ENCODE results near the gene PPP2CA.
A peak's percentile ranks its signal among the peaks of the same experiment; 100 is the strongest.
"Not testable (repeated sequence)": the region's sequence is repeated elsewhere in the genome, so short reads cannot be mapped to it uniquely, and the experiment has no call there.

PPP2CA gene

DNA sequence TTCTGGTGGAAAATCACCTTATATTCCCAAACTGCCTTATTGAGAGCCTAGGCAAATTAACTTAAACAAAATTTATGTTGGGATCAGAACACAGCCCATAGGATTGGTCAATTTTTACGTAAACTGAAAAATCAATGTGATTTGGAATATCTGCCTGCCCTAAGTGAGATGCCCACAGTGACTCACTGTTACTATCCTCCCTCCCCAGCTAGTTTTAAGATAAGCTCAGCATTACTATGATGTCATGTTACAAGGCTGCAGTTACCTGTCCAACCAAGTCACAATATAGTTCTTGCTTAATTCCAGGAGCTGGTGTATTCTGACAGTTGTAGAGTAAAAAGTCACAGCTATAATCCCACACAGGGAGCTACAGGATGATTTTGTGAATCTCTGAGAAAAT is 72.2 kb downstream of the PPP2CA start:
- H2BK5ac ChIP-seq (ENCODE audit: low read depth, low read length, poor library complexity), result no peak overlapping the region
- no peaks in the 10 kb centered on the region for H3K79me2 ChIP-seq (ENCODE audit: control insufficient read depth, insufficient read depth, low read length, poor library complexity)
- peaks cover 2% of the 10 kb centered on the region for H3K9me3 ChIP-seq (ENCODE audit: insufficient read depth, low read depth, low read length)
- no peak overlapping the region for H3K4ac ChIP-seq (ENCODE audit: low read depth, low read length)
- H3K36me3 ChIP-seq (ENCODE audit: control insufficient read depth in 1 of 2, insufficient read depth in 2 of 2, low read length in 2 of 2), result peaks cover 11 to 45% of the 10 kb centered on the region in 2 experiments
- no peak overlapping the region for H4K8ac ChIP-seq (ENCODE audit: low read depth, low read length)
- H3K27ac ChIP-seq (ENCODE audit: low read depth, low read length), result no peak overlapping the region
- no peaks in the 10 kb centered on the region for H3K27me3 ChIP-seq (ENCODE audit: insufficient read depth, low read length)
- H3K9ac ChIP-seq (ENCODE audit: low read length), result no peak overlapping the region
- H3K23ac ChIP-seq (ENCODE audit: low read length), result no peak overlapping the region
- no peak overlapping the region for H4K12ac ChIP-seq (ENCODE audit: low read depth, low read length)
- no peaks in the 10 kb centered on the region for H3K4me1 ChIP-seq (ENCODE audit: control insufficient read depth in 1 of 2, insufficient read depth in 2 of 2, low read length in 2 of 2)
- no peak overlapping the region for H3K18ac ChIP-seq (ENCODE audit: low read length)
- no peak overlapping the region for H2AFZ ChIP-seq (ENCODE audit: insufficient read depth, low read length, poor library complexity)
- H3K79me1 ChIP-seq (ENCODE audit: low read length), result no peaks in the 10 kb centered on the region
- no peak overlapping the region for H2BK12ac ChIP-seq (ENCODE audit: low read length)
- no CpG with 5 or more reads among the region's 1 CpG for WGBS (ENCODE audit: extremely low coverage, insufficient coverage, insufficient read length)
- no peak overlapping the region for H3K4me2 ChIP-seq (ENCODE audit: low read length)
- H3K14ac ChIP-seq (ENCODE audit: low read length), result no peak overlapping the region
- peak in 1 of 2 donors; percentile 78 for DNase-seq
- H3K4me3 ChIP-seq (ENCODE audit: low read depth, low read length), result no peak overlapping the region
- H2BK120ac ChIP-seq (ENCODE audit: insufficient read depth, low read length, poor library complexity), result no peak overlapping the region
- H2AK5ac ChIP-seq (ENCODE audit: low read length), result no peak overlapping the region
- H4K91ac ChIP-seq (ENCODE audit: low read depth, low read length), result no peak overlapping the region

GRCh38 chr5:134153241-134153640 is 72.6 kb downstream of the PPP2CA start:
- no peaks in the 10 kb centered on the region for H3K27me3 ChIP-seq (ENCODE audit: insufficient read depth, low read length)
- whole genome bisulfite sequencing (ENCODE audit: extremely low coverage, insufficient coverage, insufficient read length), result no CpG with 5 or more reads among the region's 3 CpGs
- H3K9ac ChIP-seq (ENCODE audit: low read length), result no peak overlapping the region
- peaks cover 2% of the 10 kb centered on the region for H3K9me3 ChIP-seq (ENCODE audit: insufficient read depth, low read depth, low read length)
- no peaks in the 10 kb centered on the region for H3K4me1 ChIP-seq (ENCODE audit: control insufficient read depth in 1 of 2, insufficient read depth in 2 of 2, low read length in 2 of 2)
- no peaks in the 10 kb centered on the region for H3K79me1 ChIP-seq (ENCODE audit: low read length)
- no peak overlapping the region for H2AFZ ChIP-seq (ENCODE audit: insufficient read depth, low read length, poor library complexity)
- H2AK5ac ChIP-seq (ENCODE audit: low read length), result no peak overlapping the region
- H4K12ac ChIP-seq (ENCODE audit: low read depth, low read length), result no peak overlapping the region
- no peak overlapping the region for H3K23ac ChIP-seq (ENCODE audit: low read length)
- H2BK12ac ChIP-seq (ENCODE audit: low read length), result no peak overlapping the region
- H2BK120ac ChIP-seq (ENCODE audit: insufficient read depth, low read length, poor library complexity), result no peak overlapping the region
- H3K14ac ChIP-seq (ENCODE audit: low read length), result no peak overlapping the region
- no peak overlapping the region for H3K4ac ChIP-seq (ENCODE audit: low read depth, low read length)
- no peak overlapping the region for H4K91ac ChIP-seq (ENCODE audit: low read depth, low read length)
- H3K79me2 ChIP-seq (ENCODE audit: control insufficient read depth, insufficient read depth, low read length, poor library complexity), result no peaks in the 10 kb centered on the region
- H3K18ac ChIP-seq (ENCODE audit: low read length), result no peak overlapping the region
- peaks cover 12 to 43% of the 10 kb centered on the region in 2 experiments for H3K36me3 ChIP-seq (ENCODE audit: control insufficient read depth in 1 of 2, insufficient read depth in 2 of 2, low read length in 2 of 2)
- no peak overlapping the region for H3K4me2 ChIP-seq (ENCODE audit: low read length)
- H3K4me3 ChIP-seq (ENCODE audit: low read depth, low read length), result no peak overlapping the region
- no peak for DNase-seq
- H2BK5ac ChIP-seq (ENCODE audit: low read depth, low read length, poor library complexity), result no peak overlapping the region
- no peak overlapping the region for H4K8ac ChIP-seq (ENCODE audit: low read depth, low read length)
- no peak overlapping the region for H3K27ac ChIP-seq (ENCODE audit: low read depth, low read length)

- not testable (repeated sequence) for H3K4me3 ChIP-seq (ENCODE audit: low read depth, low read length); H3K27ac ChIP-seq (ENCODE audit: low read depth, low read length); H4K91ac ChIP-seq (ENCODE audit: low read depth, low read length); H4K12ac ChIP-seq (ENCODE audit: low read depth, low read length); H2AFZ ChIP-seq (ENCODE audit: insufficient read depth, low read length, poor library complexity); H3K14ac ChIP-seq (ENCODE audit: low read length); H3K9ac ChIP-seq (ENCODE audit: low read length); H4K8ac ChIP-seq (ENCODE audit: low read depth, low read length); H2AK5ac ChIP-seq (ENCODE audit: low read length); H3K79me1 ChIP-seq (ENCODE audit: low read length); H3K18ac ChIP-seq (ENCODE audit: low read length); DNase-seq; H3K23ac ChIP-seq (ENCODE audit: low read length); H2BK5ac ChIP-seq (ENCODE audit: low read depth, low read length, poor library complexity); H3K9me3 ChIP-seq (ENCODE audit: insufficient read depth, low read depth, low read length); H3K4ac ChIP-seq (ENCODE audit: low read depth, low read length); H2BK12ac ChIP-seq (ENCODE audit: low read length); H3K79me2 ChIP-seq (ENCODE audit: control insufficient read depth, insufficient read depth, low read length, poor library complexity); H3K4me2 ChIP-seq (ENCODE audit: low read length); H2BK120ac ChIP-seq (ENCODE audit: insufficient read depth, low read length, poor library complexity); H3K27me3 ChIP-seq (ENCODE audit: insufficient read depth, low read length); H3K4me1 ChIP-seq (ENCODE audit: control insufficient read depth in 1 of 2, insufficient read depth in 2 of 2, low read length in 2 of 2)
- no CpG with 5 or more reads among the region's 15 CpGs for WGBS (ENCODE audit: extremely low coverage, insufficient coverage, insufficient read length)
- peaks cover 14 to 43% of the 10 kb centered on the region in 2 experiments for H3K36me3 ChIP-seq (ENCODE audit: control insufficient read depth in 1 of 2, insufficient read depth in 2 of 2, low read length in 2 of 2)
Observed at GRCh38 chr5:134152173-134152832, 73.6 kb downstream of the PPP2CA start.

DNA sequence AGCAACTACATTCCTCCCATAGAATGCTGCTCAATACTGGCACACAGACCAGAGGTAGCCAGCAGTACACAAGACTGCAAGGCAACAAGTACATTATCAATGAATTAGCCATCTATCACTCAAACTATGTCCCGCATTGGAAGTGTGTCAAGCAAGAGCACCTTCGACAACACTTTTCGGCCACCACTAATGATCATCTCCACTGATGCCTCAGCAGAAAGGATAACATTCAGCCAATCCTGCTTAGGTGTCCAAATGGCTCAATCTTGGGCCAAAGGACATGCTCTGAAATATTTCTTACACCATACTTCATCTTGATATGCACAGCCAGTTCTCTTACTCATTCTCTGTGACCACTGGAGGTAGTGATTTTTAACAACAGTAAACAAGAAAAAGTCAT is 74.2 kb downstream of the PPP2CA start:
- H3K27me3 ChIP-seq (ENCODE audit: insufficient read depth, low read length), result no peaks in the 10 kb centered on the region
- no peaks in the 10 kb centered on the region for H3K79me1 ChIP-seq (ENCODE audit: low read length)
- no peak overlapping the region for H3K27ac ChIP-seq (ENCODE audit: low read depth, low read length)
- H4K91ac ChIP-seq (ENCODE audit: low read depth, low read length), result no peak overlapping the region
- H3K9me3 ChIP-seq (ENCODE audit: insufficient read depth, low read depth, low read length), result peaks cover 2% of the 10 kb centered on the region
- H3K4me2 ChIP-seq (ENCODE audit: low read length), result no peak overlapping the region
- no peak overlapping the region for H2BK120ac ChIP-seq (ENCODE audit: insufficient read depth, low read length, poor library complexity)
- no peak overlapping the region for H3K4me3 ChIP-seq (ENCODE audit: low read depth, low read length)
- H4K8ac ChIP-seq (ENCODE audit: low read depth, low read length), result no peak overlapping the region
- H3K36me3 ChIP-seq (ENCODE audit: control insufficient read depth in 1 of 2, insufficient read depth in 2 of 2, low read length in 2 of 2), result peaks cover 16 to 47% of the 10 kb centered on the region in 2 experiments
- no peak overlapping the region for H3K4ac ChIP-seq (ENCODE audit: low read depth, low read length)
- no peak overlapping the region for H4K12ac ChIP-seq (ENCODE audit: low read depth, low read length)
- H3K23ac ChIP-seq (ENCODE audit: low read length), result no peak overlapping the region
- H3K79me2 ChIP-seq (ENCODE audit: control insufficient read depth, insufficient read depth, low read length, poor library complexity), result no peaks in the 10 kb centered on the region
- no peak overlapping the region for H2AFZ ChIP-seq (ENCODE audit: insufficient read depth, low read length, poor library complexity)
- DNase-seq, result no peak
- H3K4me1 ChIP-seq (ENCODE audit: control insufficient read depth in 1 of 2, insufficient read depth in 2 of 2, low read length in 2 of 2), result no peaks in the 10 kb centered on the region
- no peak overlapping the region for H3K9ac ChIP-seq (ENCODE audit: low read length)
- H2BK12ac ChIP-seq (ENCODE audit: low read length), result no peak overlapping the region
- H3K14ac ChIP-seq (ENCODE audit: low read length), result no peak overlapping the region
- no peak overlapping the region for H2AK5ac ChIP-seq (ENCODE audit: low read length)
- no peak overlapping the region for H2BK5ac ChIP-seq (ENCODE audit: low read depth, low read length, poor library complexity)
- no CpG with 5 or more reads among the region's 3 CpGs for WGBS (ENCODE audit: extremely low coverage, insufficient coverage, insufficient read length)
- H3K18ac ChIP-seq (ENCODE audit: low read length), result no peak overlapping the region
